ENCODE results near the gene RPS6KA2. TPM values are rescaled to one million over a fixed set of nuclear protein-coding genes. Genes with fewer than 3 reads are reported as not detected.
A peak's percentile ranks its signal among the peaks of the same experiment; 100 is the strongest.

Gene RPS6KA2
- total RNA-seq, 1 donor from 2014 or later: 36.1 TPM

- DNase-seq (ENCODE audit: low spot score): no peak
Observed at GRCh38 chr6:166503167-166503744, 123.8 kb downstream of the RPS6KA2 start.

GRCh38 chr6:166502453-166502852, 124.6 kb downstream of the RPS6KA2 start:
- DNase-seq (ENCODE audit: low spot score): no peak

GRCh38 chr6:166501246-166501645, 125.8 kb downstream of the RPS6KA2 start:
- DNase-seq (ENCODE audit: low spot score): no peak

DNA sequence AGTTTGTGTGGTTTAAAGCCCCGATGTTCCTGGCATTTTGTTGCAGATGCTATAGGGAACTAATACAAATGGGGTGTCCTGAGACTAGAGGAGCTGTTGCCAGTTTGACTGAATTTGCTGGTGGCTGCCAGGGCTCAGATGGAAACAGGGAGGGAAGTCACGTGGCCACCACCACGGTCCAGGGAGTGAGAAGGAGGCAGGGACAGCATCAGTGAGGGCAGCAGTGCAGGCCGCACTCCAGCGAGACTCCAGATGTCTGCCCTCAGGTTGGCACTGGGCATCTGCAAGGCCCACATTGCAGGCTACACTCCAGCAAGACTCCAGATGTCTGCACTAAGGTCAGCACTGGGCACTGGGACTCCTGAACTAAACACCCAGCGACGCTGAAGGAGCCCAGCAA, 126.8 kb downstream of the RPS6KA2 start:
- DNase-seq (ENCODE audit: low spot score): no peak

GRCh38 chr6:166499350-166500163, 127.5 kb downstream of the RPS6KA2 start:
- no peak for DNase-seq (ENCODE audit: low spot score)

GRCh38 chr6:166498661-166499349, 128.2 kb downstream of the RPS6KA2 start:
- no peak for DNase-seq (ENCODE audit: low spot score)

- DNase-seq (ENCODE audit: low spot score): no peak
Observed at GRCh38 chr6:166498228-166498627, 128.8 kb downstream of the RPS6KA2 start.

DNA sequence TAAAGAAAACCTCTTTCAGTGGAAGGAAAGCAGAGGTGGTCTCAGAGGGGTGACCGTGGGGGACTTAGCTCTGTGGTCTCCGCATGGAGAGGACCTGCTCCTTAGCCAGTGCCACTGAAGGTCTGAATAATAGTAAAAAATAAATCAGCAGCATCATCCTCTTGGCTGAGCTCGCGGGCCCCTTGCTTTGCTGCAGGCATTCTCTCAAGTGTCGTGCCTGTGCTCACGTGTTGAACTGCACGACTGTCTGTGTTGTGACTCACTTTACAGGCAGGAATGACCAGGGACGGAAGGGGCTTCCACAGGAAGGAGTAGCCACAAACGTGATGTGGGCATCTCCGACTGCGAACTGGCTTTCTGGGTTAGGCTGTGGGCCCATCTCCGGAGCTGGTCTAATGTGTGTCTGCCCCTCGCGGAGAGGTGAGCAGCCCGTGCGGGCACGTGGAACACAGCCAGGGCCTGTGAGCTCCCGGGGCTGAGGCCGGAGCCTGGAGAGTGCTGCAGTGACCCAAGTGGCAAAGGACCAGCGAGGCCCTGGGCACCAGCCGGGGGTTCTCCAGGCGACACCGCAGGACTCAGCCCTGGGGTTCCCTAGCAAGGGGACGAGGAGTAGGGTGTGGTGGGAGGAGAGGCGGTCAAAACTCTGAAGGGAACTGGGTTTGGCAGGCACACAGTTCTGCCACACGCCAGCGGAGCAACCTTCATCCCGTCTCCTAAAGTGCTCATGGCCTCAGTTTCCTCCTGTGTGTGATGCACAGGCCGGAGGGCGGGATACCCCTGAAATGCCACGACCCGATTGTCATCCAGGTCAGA, 129.8 kb downstream of the RPS6KA2 start:
- DNase-seq (ENCODE audit: low spot score): no peak

DNA sequence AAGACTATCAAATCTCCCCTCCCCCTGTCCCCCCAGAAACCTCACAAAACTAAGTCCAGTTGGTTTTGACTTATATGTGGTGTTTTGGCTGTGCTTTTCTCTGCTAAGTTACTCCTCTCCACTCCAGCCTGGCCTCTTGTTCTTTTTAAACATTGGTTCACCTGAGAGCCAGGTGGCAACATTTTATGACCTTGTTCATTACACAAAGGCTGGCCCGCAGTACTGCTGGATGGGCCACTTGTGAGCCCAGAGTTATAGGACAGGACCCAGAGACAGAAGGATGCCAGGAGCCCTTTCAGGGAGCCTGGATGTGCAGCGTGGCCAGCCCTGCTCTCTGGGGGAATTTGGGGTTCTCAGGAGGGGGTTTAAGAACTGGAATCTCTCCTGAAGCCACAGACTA, 130.6 kb downstream of the RPS6KA2 start:
- no peak for DNase-seq (ENCODE audit: low spot score)

DNA sequence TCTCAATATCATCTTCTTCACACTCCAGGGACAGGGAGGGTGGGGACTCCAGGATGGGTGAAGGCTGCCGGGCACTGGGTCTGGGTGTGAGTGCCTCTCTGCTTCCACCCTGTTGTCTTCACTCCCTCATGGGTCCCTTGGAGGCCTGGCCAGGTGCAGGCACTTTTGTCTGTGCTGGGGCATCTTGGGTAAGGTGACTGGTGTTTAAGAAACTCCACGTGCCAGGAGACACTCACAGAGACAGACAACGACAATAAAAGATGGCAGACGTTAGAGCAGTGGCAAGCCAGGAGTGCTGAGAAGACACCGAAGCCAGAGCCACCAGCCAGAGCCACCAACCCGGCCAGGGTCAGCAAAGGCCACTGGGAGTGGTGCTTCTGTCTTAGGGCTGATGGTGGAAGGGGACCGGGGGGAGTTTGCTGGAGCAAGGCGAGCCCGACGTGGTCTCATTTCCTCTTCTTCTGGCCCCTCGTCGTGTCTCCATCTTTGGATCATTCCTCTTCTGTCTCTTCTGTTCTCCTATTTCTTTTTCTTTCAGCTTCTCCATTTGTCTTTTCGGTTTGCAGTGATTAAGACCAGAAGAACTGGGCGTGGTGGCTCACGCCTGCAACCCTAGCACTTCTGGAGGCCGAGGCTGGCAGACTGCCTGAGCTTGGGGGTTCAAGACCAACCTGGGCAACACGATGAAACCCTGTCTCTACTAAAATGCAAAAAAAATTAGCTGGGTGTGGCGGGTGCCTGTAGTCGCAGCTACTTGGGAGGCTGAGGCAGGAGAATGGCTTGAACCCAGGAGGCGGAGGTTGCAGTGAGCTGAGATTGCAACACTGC, 131.3 kb downstream of the RPS6KA2 start:
- no peak for DNase-seq (ENCODE audit: low spot score)

- no peak for DNase-seq (ENCODE audit: low spot score)
Observed at GRCh38 chr6:166494757-166495486, 132.1 kb downstream of the RPS6KA2 start.

DNA sequence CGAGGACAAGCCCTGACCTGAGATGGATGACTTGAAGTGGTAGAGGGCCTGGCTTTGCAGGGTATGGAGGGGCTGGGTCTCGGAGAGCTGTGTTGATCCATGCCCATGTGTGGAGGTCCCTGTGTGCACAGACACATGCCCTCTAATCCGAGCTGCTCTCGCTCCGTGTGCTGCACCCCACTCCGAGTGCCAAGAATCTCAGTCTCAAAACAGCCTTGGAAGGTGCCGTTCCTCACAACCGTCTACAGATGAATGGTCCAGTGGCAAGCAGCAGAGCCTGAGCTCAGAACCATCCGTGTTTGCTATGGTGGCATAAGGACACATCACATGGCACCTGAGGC, 133.0 kb downstream of the RPS6KA2 start:
- no peak for DNase-seq (ENCODE audit: low spot score)

GRCh38 chr6:166493427-166494100, 133.5 kb downstream of the RPS6KA2 start:
- DNase-seq (ENCODE audit: low spot score): no peak

- no peak for DNase-seq (ENCODE audit: low spot score)
Observed at GRCh38 chr6:166492092-166492741, 134.8 kb downstream of the RPS6KA2 start.

DNA sequence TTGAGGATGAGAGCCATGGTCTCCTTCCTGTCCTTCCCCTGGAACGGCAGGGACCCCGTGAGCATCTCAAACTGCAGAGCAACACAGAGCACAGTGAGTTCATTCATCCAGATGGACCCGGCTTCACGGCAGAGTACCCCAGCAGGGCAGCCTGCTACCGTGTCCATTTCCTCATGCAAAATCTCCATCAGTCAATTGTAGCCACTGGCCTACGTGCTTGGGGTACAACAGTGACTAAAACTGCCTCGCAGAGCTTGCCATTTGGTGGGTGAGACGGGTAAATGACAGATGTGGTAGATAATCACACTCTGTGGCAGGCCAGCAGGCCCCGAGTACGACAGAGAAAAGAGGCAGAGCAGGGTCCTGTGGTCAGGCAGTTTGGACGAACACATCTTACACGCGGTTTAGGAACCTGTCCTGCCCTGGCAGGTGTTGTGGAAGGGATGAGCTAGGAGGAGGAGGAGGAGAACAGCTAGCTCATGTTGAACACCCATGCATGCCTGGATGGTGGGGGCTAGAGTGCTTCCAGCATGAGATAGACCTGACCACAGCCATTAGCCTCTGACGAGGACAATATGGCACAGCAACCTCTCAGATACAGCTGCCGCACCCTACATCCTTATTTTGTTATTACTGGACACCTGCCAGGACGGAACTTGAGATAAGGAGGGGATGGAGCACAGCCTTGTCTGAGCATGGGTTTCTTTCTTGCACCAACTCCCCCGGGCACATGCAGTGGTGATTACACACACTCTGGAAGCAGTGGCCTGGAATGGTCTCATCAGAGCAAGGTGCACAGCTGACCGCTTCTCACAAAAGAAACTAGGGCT, 136.2 kb downstream of the RPS6KA2 start:
- peak; percentile 29 for DNase-seq (ENCODE audit: low spot score)

GRCh38 chr6:166489301-166490155, 137.5 kb downstream of the RPS6KA2 start:
- no peak for DNase-seq (ENCODE audit: low spot score)

DNA sequence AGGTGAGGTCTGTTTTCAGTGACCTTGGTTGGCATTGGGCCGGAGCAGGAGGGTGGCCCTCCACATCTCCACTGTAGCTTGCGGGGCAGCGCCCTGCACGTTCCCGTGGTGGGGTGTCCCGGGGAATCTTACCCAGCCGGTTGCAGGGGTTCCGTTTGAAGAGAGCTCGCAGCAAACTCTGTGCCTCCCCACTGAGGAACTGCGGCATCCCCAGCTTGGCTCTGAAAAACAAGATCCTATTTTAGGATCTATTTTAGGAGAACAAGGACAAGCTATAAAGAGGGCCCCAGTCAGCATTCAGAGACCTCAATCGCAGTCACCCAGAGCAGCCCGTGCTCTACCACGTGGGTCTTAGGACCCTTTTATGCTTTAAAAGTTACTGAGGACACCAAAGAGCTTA, 138.3 kb downstream of the RPS6KA2 start:
- DNase-seq (ENCODE audit: low spot score): no peak

All from mucosa of gallbladder (tissue), 1 donor.